ENCODE measurements around the gene SLC40A1.

DNA sequence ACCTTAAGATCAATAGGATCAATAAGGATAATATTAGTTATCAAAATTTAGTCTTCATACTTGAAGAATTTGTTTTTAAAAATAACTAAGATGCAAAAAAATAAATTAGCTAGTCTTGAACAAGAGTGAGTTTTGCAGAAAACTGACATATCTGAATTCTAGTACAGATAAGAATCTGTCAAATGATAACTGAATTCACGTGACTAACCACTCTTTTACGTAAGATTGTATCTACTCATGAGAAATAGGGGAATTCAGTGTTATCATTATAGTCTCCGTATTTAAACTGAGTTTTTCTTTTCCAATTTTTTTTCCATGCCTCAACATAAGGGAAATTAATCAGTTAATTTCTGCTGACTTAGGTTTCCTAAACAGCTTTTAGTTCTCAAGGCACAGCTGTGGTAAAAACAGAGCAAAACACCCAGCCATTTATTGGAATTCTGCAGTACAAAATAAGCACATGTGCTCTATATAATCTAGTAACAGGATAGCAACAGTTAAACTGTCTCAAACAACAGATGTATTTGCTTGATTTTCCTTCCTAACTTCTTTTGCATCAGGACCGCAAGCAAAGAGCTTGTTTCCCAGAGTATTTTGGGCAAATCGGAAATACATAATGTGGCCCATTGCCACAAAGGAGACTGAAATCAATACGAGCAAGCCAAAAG, 19.1 kb downstream of the SLC40A1 start:
- TF ChIP-seq, protein P1, sequence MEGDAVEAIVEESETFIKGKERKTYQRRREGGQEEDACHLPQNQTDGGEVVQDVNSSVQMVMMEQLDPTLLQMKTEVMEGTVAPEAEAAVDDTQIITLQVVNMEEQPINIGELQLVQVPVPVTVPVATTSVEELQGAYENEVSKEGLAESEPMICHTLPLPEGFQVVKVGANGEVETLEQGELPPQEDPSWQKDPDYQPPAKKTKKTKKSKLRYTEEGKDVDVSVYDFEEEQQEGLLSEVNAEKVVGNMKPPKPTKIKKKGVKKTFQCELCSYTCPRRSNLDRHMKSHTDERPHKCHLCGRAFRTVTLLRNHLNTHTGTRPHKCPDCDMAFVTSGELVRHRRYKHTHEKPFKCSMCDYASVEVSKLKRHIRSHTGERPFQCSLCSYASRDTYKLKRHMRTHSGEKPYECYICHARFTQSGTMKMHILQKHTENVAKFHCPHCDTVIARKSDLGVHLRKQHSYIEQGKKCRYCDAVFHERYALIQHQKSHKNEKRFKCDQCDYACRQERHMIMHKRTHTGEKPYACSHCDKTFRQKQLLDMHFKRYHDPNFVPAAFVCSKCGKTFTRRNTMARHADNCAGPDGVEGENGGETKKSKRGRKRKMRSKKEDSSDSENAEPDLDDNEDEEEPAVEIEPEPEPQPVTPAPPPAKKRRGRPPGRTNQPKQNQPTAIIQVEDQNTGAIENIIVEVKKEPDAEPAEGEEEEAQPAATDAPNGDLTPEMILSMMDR (IDR thresholded peaks at IDR 0.05): no peak
- no peak for TF ChIP-seq POLR2A (IDR thresholded peaks at IDR 0.05)

Measured in uterus (tissue), 2 donors.